B cell (primary cell): ENCODE data around the gene NCOA1. TPM values are rescaled to one million over a fixed set of nuclear protein-coding genes. Genes with fewer than 3 reads are reported as not detected.

Source experiments
- ATAC-seq: fragments of 200-7000 bp; cut with Tn5 transposase; one replicate; pipeline ENCODE4 v1.10.0; 2021; ENCODE audit warnings: low read depth, mild to moderate bottlenecking, moderate number of reproducible peaks, moderate library complexity
- CTCF ChIA-PET: fragments of 350-600 bp; sonication (Branson Sonifier 250); formaldehyde crosslinking; loops from one replicate; lab custom pipeline; 2021; ENCODE audit warnings: antibody characterized with exemption, inconsistent platforms; lab: Charles Lee
- POLR2A ChIA-PET: fragments of 350-600 bp; sonication (Branson Sonifier 250); formaldehyde crosslinking; loops from one replicate; lab custom pipeline; 2021; ENCODE audit warnings: antibody characterized with exemption; lab: Charles Lee
- DNase-seq: peaks from one replicate; pipeline ENCODE4 v3.0.0; 2013
- H2AFZ ChIP-seq: 2 replicates; pipeline ENCODE4 v1.6.1; 2012; ENCODE audit warnings: mild to moderate bottlenecking, low read depth, low read length; ENCODE audit not compliant: insufficient read depth, poor library complexity, severe bottlenecking
- H3K27ac ChIP-seq, 2 donors: 1 replicate in 1 of 2; 2 replicates in 1 of 2; pipeline ENCODE4 v1.5.1; 2012 to 2013; ENCODE audit warnings: low read length in 2 of 2, mild to moderate bottlenecking in 2 of 2, moderate library complexity in 1 of 2
- H3K27me3 ChIP-seq, 4 experiments: fragments of 200-600 bp in 1 of 4; sonication (generic) in 1 of 4; replicated peaks in 1 of 4; 1 replicate in 2 of 4; 2 replicates in 2 of 4; pipeline versions ENCODE4 v1.6.1 to v1.7.0; 2013 to 2016; ENCODE audit warnings: low read length in 3 of 4, mild to moderate bottlenecking in 2 of 4, mixed read lengths in 1 of 4, moderate library complexity in 1 of 4; ENCODE audit not compliant: insufficient read depth in 4 of 4, control insufficient read depth in 3 of 4; ENCODE audit errors: control extremely low read depth in 1 of 4
- H3K36me3 ChIP-seq, 2 experiments: replicated peaks in 1 of 2; 1 replicate in 1 of 2; 2 replicates in 1 of 2; pipeline versions ENCODE4 v1.6.1 to v1.7.1; 2013; ENCODE audit warnings: low read length in 1 of 2; ENCODE audit not compliant: insufficient read depth in 2 of 2, control insufficient read depth in 1 of 2; ENCODE audit errors: control extremely low read depth in 1 of 2, extremely low read depth in 1 of 2
- H3K4me1 ChIP-seq, 2 donors: fragments of 200-600 bp in 1 of 2; sonication (generic) in 1 of 2; 1 replicate in 1 of 2; 2 replicates in 1 of 2; pipeline versions ENCODE4 v1.5.1 to v1.6.1; 2013 to 2017; ENCODE audit warnings: low read length in 2 of 2; ENCODE audit not compliant: control insufficient read depth in 2 of 2, insufficient read depth in 2 of 2
- H3K4me2 ChIP-seq: replicated peaks from 2 replicates; pipeline ENCODE3; 2012; ENCODE audit warnings: mild to moderate bottlenecking, low read depth, low read length; ENCODE audit not compliant: poor library complexity, severe bottlenecking
- H3K4me3 ChIP-seq, 5 experiments: fragments of 200-600 bp in 1 of 5; sonication (generic) in 1 of 5; 1 replicate in 3 of 5; 2 replicates in 2 of 5; pipeline versions ENCODE4 v1.5.1 to v1.7.0; 2011 to 2016; ENCODE audit warnings: low read length in 4 of 5, mild to moderate bottlenecking in 4 of 5, low read depth in 2 of 5, control low read depth in 1 of 5, moderate library complexity in 1 of 5; ENCODE audit not compliant: insufficient read depth in 1 of 5; ENCODE audit errors: control extremely low read depth in 1 of 5, extremely low read depth in 1 of 5
- H3K79me2 ChIP-seq: fragments of 200-600 bp; sonication (generic); one replicate; pipeline ENCODE4 v1.6.0; 2016; ENCODE audit warnings: low read length; ENCODE audit not compliant: control insufficient read depth, insufficient read depth
- H3K9ac ChIP-seq: fragments of 200-600 bp; sonication (generic); 2 replicates; pipeline ENCODE4 v1.6.1; 2017; ENCODE audit warnings: mild to moderate bottlenecking, low read length, moderate library complexity
- H3K9me3 ChIP-seq, 3 donors: one replicate each; pipeline versions ENCODE4 v1.6.1 to v1.7.1; 2013; ENCODE audit warnings: low read length in 2 of 3; ENCODE audit not compliant: control insufficient read depth in 2 of 3, insufficient read depth in 1 of 3; ENCODE audit errors: control extremely low read depth in 1 of 3
- H4K20me1 ChIP-seq: 2 replicates; pipeline ENCODE4 v1.6.0; 2012; ENCODE audit warnings: mild to moderate bottlenecking, low read length; ENCODE audit not compliant: insufficient read depth, control insufficient read depth, poor library complexity, severe bottlenecking
- H3K27ac Mint-ChIP-seq: one replicate; pipeline ENCODE4 v1.8.0; 2021; ENCODE audit warnings: mixed read lengths
- H3K27me3 Mint-ChIP-seq: one replicate; pipeline ENCODE4 v1.8.0; 2021; ENCODE audit warnings: mixed read lengths
- H3K4me1 Mint-ChIP-seq: one replicate; pipeline ENCODE4 v1.8.0; 2021; ENCODE audit warnings: mixed read lengths
- H3K4me3 Mint-ChIP-seq: one replicate; pipeline ENCODE4 v1.8.0; 2021; ENCODE audit warnings: mixed read lengths
- H3K9me3 Mint-ChIP-seq: one replicate; pipeline ENCODE4 v1.8.0; 2022; ENCODE audit warnings: mixed read lengths; ENCODE audit not compliant: insufficient read depth
- CTCF ChIP-seq: fragments of 200-600 bp; IDR thresholded peaks from one replicate; pipeline ENCODE4 v1.8.0; 2022; ENCODE audit warnings: antibody characterized with exemption, mild to moderate bottlenecking
- EZH2 ChIP-seq: IDR thresholded peaks from 2 replicates; pipeline ENCODE4 v1.6.1; 2012; ENCODE audit warnings: borderline replicate concordance, low read depth, mild to moderate bottlenecking, moderate library complexity, low read length; ENCODE audit not compliant: insufficient read depth, poor library complexity, severe bottlenecking
- WGBS: methylation state at CpG from one replicate; pipeline ENCODE4 v1.1.5; 2013; ENCODE audit warnings: missing lambda C conversion rate; ENCODE audit not compliant: insufficient coverage; 5-methylcytosine and 5-hydroxymethylcytosine counted together
- intact Hi-C: fragments of 100-400 bp; cut with micrococcal nuclease; formaldehyde crosslinking; loops from one replicate; pipeline ENCODE4 v1.10.0; 2022
- polyA plus RNA-seq: library from polyadenylated mRNA; depleted of rRNA; stranded (reverse); fragments of >200 nt; gene quantifications from 2 replicates; pipeline ENCODE4 v1.2.3, GENCODE V29; 2012
- total RNA-seq, 2 donors: library from RNA; stranded (reverse); fragments of 120-200 nt in 1 of 2; gene quantifications; 1 replicate in 1 of 2; 2 replicates in 1 of 2; pipeline versions ENCODE4 v1.2.3 to v1.2.4, GENCODE V29; 2013 to 2022

Gene NCOA1
- total and polyA plus RNA-seq, 2 donors (not counting 1 experiment from before 2014, with no cell fraction given): 11.6 to 49.1 TPM

- no CpG with 5 or more reads among the region's 1 CpG for whole genome bisulfite sequencing
- ChIA-PET POLR2A (no interaction called here), CTCF (no interaction called here)
- Histone ChIP-seq H3K36me3 (peaks cover 5 to 17% of the 10 kb centered on the region in 2 experiments), H3K4me2 (no peak overlapping the region), H2AFZ (no peak overlapping the region), H3K9me3 (peaks cover 2 to 17% (median 10%) of the 10 kb centered on the region in 3 donors), H3K79me2 (no peaks in the 10 kb centered on the region), H3K4me1 (no peaks in the 10 kb centered on the region), H4K20me1 (peaks cover 5% of the 10 kb centered on the region), H3K27ac (no peak overlapping the region), H3K27me3 (no peaks in the 10 kb centered on the region), H3K9ac (no peak overlapping the region), H3K4me3 (no peak overlapping the region)
- Mint-ChIP-seq H3K4me3 (no peak overlapping the region), H3K27ac (no peak overlapping the region), H3K9me3 (no peaks in the 10 kb centered on the region), H3K27me3 (no peaks in the 10 kb centered on the region), H3K4me1 (peaks cover 2% of the 10 kb centered on the region)
- ATAC-seq (no peak), DNase-seq (no peak)
- TF ChIP-seq CTCF (no peak), EZH2 (no peak)
- intact Hi-C loops: no loop called here
Observed at GRCh38 chr2:24570225-24570624, 79.2 kb downstream of the NCOA1 start.

- Histone ChIP-seq H3K9me3 (peaks cover 0 to under 1% (median 0%) of the 10 kb centered on the region in 3 donors), H3K27ac (no peak overlapping the region), H2AFZ (no peak overlapping the region), H3K9ac (no peak overlapping the region), H3K4me1 (no peaks in the 10 kb centered on the region), H3K4me2 (no peak overlapping the region), H3K36me3 (peaks cover 2 to 5% of the 10 kb centered on the region in 2 experiments), H3K4me3 (no peak overlapping the region), H4K20me1 (peaks cover 13% of the 10 kb centered on the region), H3K79me2 (peaks cover 10% of the 10 kb centered on the region), H3K27me3 (no peaks in the 10 kb centered on the region)
- Mint-ChIP-seq H3K9me3 (no peaks in the 10 kb centered on the region), H3K27ac (no peak overlapping the region), H3K4me1 (peaks cover 14% of the 10 kb centered on the region), H3K4me3 (no peak overlapping the region), H3K27me3 (no peaks in the 10 kb centered on the region)
- DNase-seq: no peak
- TF ChIP-seq EZH2: no peak
- no peak for TF ChIP-seq CTCF
- POLR2A ChIA-PET: no interaction called here
- WGBS: no CpG with 5 or more reads among the region's 2 CpGs
- intact Hi-C loops: no loop called here
- CTCF ChIA-PET: no interaction called here
- no peak for ATAC-seq
Observed at GRCh38 chr2:24571828-24572442, 80.9 kb downstream of the NCOA1 start.
